Inferior parietal cortex (tissue), 1 donor: ENCODE data around the gene NAV1.
"Not testable (repeated sequence)": the region's sequence is repeated elsewhere in the genome, so short reads cannot be mapped to it uniquely, and the experiment has no call there.

ENCODE experiments used
- DNase-seq: peaks from one replicate; pipeline ENCODE4 v3.0.0-alpha.2; 2016; ENCODE audit errors: extremely low spot score

NAV1 gene

DNA sequence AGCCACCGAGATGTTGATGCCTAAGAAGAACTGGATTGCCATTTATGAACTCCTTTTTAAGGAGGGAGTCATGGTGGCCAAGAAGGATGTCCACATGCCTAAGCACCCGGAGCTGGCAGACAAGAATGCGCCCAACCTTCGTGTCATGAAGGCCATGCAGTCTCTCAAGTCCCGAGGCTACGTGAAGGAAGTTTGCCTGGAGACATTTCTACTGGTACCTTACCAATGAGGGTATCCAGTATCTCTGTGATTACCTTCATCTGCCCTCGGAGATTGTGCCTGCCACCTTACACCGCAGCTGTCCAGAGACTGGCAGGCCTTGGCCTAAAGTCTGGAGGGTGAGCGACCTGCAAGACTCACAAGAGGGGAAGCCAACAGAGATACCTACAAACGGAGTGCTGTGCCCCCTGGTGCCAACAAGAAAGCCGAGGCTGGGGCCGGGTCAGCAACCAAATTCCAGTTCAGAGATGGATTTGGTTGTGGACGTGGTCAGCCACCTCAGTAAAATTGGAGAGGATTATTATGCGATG, 18.8 kb upstream of the NAV1 start:
- not testable (repeated sequence) for DNase-seq

DNA sequence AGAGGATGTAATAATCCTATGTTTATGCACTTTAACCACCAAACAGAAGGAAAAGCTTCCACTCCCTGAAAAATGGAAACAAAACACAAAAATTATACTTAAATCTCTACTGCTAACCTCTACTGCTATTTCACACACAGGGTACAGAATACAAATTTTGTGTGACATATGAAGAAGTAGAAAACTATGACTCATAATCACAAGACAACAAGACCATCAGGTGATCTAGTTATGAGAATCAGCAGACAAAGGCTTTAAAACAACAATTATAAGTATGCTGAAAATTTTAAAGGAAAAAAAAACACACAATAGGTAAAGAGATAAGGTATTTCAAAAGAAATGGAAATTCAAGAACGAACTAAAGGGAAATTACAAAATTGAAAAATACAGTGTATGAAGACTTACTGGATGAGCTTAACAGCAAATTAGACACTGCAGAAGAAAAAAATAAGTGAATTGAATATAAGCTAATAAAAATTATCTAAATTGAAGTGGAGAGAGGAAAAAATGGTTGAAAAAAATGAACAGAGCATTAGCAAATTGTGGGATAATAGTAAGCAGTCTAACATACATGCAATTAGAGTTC, 13.6 kb upstream of the NAV1 start:
- DNase-seq, result no peak

- DNase-seq, result no peak
Observed at GRCh38 chr1:201527879-201528278, 11.0 kb upstream of the NAV1 start.

DNA sequence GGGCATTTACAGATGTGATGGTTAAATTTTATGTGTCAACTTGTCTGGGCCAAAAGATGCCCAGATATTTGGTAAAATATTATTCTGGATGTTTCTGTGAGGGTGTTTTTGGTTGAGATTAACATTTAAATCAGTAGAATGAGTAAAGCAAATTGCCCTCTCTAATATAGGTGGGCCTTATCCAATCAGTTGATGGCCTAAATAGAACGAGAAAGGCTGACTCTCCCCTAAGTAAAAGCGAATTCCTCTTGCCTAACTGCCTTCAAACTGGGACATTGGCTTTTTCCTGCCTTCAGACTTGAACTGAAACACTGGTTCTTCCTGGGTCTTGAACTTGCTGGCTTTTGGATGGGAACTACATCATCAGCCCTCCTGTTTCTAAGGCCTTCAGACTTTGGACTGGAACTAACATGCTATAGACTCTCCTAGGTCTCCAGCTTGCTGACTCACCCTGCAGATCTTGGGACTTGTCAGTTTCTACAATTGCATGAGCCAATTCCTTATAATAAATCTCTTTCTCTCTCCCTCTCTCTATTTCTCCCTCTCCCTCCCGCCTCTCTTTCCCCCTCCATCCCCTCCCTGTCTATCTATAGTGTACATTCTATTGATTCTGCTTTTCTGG, 10.2 kb upstream of the NAV1 start:
- no peak for DNase-seq

GRCh38 chr1:201530741-201531531, 8.0 kb upstream of the NAV1 start:
- DNase-seq, result peak; percentile 91

DNA sequence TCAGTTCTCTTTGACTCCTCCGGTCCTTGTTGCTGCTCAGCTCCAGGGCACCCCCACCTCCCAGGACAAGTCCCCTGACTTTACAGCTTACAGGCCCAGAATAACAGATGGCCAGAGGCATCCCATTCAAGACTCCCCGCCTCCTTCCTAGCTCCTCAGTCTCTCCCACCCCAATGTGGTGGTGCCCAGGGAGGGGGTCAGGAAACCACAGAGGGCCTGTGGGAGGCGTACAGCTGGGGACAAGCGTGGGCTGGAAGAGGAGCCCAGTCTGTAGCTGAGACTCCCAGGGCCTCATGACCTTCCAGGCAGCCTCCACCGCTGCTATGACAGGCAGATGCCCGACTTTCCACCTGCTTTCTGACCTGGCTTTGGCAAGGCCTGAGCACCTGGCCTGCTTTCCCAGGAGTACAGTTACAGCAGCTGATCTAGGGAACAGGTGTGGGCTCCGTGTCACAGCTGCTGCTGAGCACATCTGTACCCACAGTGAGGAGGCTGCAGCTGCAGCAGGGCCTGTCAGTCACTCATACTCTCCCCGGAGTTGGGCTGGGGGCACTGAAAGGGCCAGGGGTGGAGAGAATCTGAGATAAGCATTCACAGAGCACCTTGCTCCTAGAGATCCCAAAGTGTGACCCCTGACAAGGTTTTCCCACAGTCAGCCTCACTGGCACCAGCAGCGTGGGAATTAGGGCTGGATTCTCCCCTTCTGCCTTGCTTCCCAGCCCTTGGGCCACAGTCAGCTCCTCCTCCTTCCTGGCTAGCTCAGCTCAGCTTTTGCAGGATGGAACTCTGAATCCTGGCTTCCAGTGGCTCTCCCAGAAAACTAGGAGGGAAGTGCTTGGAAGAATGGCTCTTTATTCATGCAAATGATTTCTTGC, 7.1 kb upstream of the NAV1 start:
- no peak for DNase-seq

DNA sequence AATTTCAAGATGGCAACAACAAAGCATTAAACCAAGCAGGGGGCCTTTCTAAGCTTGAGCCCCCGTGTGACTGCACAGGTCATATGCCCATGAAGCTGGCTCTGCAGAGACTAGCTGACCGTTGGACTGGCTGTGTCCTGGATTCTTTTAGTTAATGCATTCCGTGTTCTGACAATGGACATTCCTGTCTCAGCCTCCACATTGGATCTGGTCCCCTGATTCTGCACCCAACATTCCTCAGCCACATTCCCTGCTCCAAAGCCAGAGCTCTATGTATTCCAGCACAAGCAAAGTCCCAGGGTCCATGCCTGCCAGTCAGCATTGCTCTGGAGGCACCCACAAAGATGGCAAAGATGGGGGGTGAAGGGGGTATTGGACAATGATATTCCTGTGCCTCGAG, 5.1 kb upstream of the NAV1 start:
- no peak for DNase-seq

DNA sequence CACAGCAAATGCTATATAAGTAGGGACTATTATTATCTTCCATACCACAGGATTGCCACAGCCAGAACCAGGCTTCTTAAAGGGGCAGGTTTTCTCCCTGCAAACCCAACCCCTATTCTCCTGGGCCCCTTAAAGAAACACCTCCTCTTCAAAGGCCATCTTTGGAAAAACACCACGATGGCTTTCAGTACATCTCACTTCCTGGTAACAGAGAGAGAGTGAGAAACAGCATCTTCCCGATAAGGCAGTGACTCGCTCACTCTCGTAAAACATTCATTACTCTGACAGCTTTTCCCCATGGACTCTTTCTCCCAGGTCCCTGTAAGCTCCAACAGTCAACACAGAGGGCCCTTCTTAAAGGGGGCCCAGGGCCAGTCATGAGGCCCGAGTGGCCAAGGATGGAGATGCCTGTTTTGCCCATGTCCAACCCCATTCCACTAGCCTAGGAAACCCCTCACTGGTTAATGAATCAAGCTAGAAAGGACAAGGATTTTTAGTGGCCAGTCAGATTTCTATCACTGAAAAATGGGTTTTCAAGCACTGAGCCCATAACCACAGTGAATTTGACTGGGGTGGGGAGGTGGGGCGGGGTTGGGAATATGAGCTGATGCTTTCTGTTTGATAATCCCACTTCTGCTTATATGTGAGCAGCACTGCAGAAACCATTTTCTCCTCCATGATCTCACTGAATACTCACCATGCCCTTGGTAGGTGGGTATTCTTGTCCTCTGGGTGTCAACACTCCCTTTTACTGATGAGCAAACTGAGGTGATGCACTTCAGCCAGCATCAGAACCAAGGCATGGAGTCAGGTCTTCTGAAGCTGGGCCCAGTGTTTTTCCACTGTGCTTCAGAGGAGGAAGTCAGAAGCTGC, 3.6 kb upstream of the NAV1 start:
- DNase-seq, result no peak

- DNase-seq, result no peak
Observed at GRCh38 chr1:201535919-201536245, 3.0 kb upstream of the NAV1 start.

- no peak for DNase-seq
Observed at GRCh38 chr1:201536558-201536957, 2.4 kb upstream of the NAV1 start.

- DNase-seq, result no peak
Observed at GRCh38 chr1:201537028-201537427, 1.9 kb upstream of the NAV1 start.

DNA sequence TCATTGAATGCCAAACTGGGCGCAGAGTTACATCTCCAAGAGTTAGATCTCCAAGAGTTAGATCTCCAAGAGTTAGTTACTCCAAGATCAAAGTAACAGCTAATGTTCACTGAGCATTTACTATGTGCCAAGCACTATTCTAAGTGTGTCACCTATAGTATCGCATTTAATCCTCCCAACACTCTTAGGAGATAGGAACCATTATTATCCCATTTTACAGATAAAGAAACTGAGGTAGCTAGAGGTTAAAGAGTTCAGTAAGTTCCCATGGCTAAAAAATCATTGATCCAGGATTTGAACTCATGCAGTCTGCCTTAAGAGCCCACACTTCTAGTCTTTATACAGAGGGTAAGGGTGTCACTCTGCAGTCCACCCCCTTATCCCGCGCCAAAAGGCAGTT, 1.5 kb upstream of the NAV1 start:
- DNase-seq, result no peak

- no peak for DNase-seq
Observed at GRCh38 chr1:201537891-201538611, 876 bp upstream of the NAV1 start.

DNA sequence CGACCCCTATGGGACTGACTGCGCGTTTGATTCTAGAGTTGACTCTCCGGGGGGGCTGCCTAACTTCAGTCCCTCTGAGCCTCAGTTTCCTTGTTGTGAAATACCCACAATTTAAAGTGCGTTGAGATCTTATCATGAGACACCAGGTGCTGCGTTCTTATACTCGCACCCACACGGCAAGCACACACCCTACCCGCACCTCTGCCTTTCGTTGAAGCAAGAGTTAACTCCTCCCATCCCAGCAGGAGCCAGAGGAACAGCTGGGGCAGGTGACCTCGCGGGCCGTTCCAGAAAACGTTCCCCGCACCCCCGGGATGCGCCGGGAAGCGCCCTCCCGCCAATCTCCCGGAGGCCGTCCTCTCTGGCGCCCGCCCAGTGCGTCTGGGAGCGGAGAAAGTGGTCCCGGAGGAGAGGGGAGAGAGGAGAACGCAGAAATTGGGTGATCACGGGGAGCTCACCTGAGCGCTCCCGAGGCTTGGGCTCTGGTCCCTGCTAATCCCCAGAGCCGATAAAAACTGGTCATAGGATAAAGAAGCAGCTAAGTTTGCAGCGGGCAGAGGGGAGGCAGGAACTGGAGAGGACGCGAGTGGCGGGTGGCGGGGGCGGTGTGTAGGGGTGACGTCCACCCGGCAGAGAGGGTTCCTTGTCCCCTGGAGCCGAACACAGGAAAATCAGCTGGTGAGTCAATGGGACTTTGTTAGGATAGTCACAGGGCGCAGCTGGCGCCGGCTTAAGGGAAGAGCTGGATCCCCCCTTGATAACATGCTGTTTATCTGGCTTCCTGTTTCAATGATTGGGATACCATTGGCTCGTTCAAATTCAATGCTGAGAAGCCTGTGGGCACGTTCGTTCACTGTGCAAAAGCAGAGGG, 869 bp downstream of the NAV1 start:
- peak; percentile 79 for DNase-seq

GRCh38 chr1:201540846-201541735, 2.2 kb downstream of the NAV1 start:
- DNase-seq, result no peak

GRCh38 chr1:201542309-201543035, 3.5 kb downstream of the NAV1 start:
- DNase-seq, result no peak

- no peak for DNase-seq
Observed at GRCh38 chr1:201543871-201544642, 5.1 kb downstream of the NAV1 start.
